HG03196 (cell line): ENCODE measurements around the gene UEVLD.
"Not testable (repeated sequence)": the region's sequence is repeated elsewhere in the genome, so short reads cannot be mapped to it uniquely, and the experiment has no call there.

Experiments used
- ATAC-seq: cut with Tn5 transposase; IDR thresholded peaks from one replicate; pipeline ENCODE4 v1.9.1; 2021; ENCODE audit not compliant: unreplicated experiment

Gene UEVLD

GRCh38 chr11:18588297-18589252 lies at the start of gene UEVLD:
TSS of gene UEVLD (minus strand) at chr11:18588734. CDS start at chr11:18588654, 80 bp downstream.
- ATAC-seq = peak; percentile 48

- peak; percentile 91 for ATAC-seq
Measured at GRCh38 chr11:18634140-18635032, 45.9 kb upstream of the UEVLD start, which contains the start of gene SPTY2D1. TSS of gene SPTY2D1 (minus strand) at chr11:18634342. CDS start at chr11:18634257, 85 bp downstream.

GRCh38 chr11:18633256-18634139 lies 45.0 kb upstream of the UEVLD start:
- peak; percentile 61 for ATAC-seq

GRCh38 chr11:18632841-18633240 lies 44.3 kb upstream of the UEVLD start:
- ATAC-seq = no peak

GRCh38 chr11:18624161-18624560 lies 35.6 kb upstream of the UEVLD start:
- no peak for ATAC-seq

- ATAC-seq = no peak
Measured at GRCh38 chr11:18623707-18624106, 35.2 kb upstream of the UEVLD start.

GRCh38 chr11:18618342-18619025 lies 29.9 kb upstream of the UEVLD start:
- ATAC-seq = no peak

GRCh38 chr11:18617688-18618341 lies 29.3 kb upstream of the UEVLD start:
- peak; percentile 40 for ATAC-seq

GRCh38 chr11:18615628-18616392 lies 27.3 kb upstream of the UEVLD start:
- peak; percentile 87 for ATAC-seq

GRCh38 chr11:18614667-18615066 lies 26.1 kb upstream of the UEVLD start:
- ATAC-seq = no peak

- no peak for ATAC-seq
Measured at GRCh38 chr11:18612394-18612793, 23.9 kb upstream of the UEVLD start.

GRCh38 chr11:18611196-18611595 lies 22.7 kb upstream of the UEVLD start:
- ATAC-seq = no peak

- ATAC-seq = no peak
Measured at GRCh38 chr11:18608376-18608775, 19.8 kb upstream of the UEVLD start.

GRCh38 chr11:18600915-18601569 lies 12.5 kb upstream of the UEVLD start:
- no peak for ATAC-seq

GRCh38 chr11:18599739-18600230 lies 11.3 kb upstream of the UEVLD start, which contains the start of gene MISFA:
TSS of gene MISFA (plus strand) at chr11:18599789. CDS start at chr11:18599929, 140 bp downstream.
- ATAC-seq = no peak

- no peak for ATAC-seq
Measured at GRCh38 chr11:18594999-18595749, 6.6 kb upstream of the UEVLD start.

- ATAC-seq = not testable (repeated sequence)
Measured at GRCh38 chr11:18594088-18594487, 5.6 kb upstream of the UEVLD start.
